H1 (cell line): Measurements from ENCODE around the gene TTC21A. TPM values are rescaled to one million over a fixed set of nuclear protein-coding genes. Genes with fewer than 3 reads are reported as not detected.

Source experiments
- HDAC6 ChIP-seq: IDR thresholded peaks from one replicate; pipeline ENCODE4 v1.7.1; 2012; ENCODE audit warnings: low read depth, mild to moderate bottlenecking, inconsistent platforms, low read length, moderate library complexity
- SAP30 ChIP-seq: fragments of 300-600 bp; sonication (generic); IDR thresholded peaks from 2 replicates; pipeline ENCODE4 v1.7.1; 2012; ENCODE audit warnings: low read length, moderate library complexity, mild to moderate bottlenecking, inconsistent platforms; ENCODE audit not compliant: insufficient read depth, insufficient replicate concordance
- SIRT6 ChIP-seq: IDR thresholded peaks from one replicate; pipeline ENCODE4 v1.7.1; 2012; ENCODE audit warnings: low read length, inconsistent platforms
- SIX5 ChIP-seq: IDR thresholded peaks from 2 replicates; pipeline ENCODE4 v1.6.1; 2011; ENCODE audit warnings: mild to moderate bottlenecking, low read depth, low read length
- polyA plus RNA-seq, 7 experiments: library from polyadenylated mRNA; depleted of rRNA in 3 of 7; stranded (reverse) in 5 of 7; unstranded in 2 of 7; fragments of >200 nt in 5 of 7; fragments of 200-250 nt in 2 of 7; gene quantifications; 1 replicate in 5 of 7; 2 replicates in 1 of 7; 4 replicates in 1 of 7; pipeline versions ENCODE4 v1.2.1 to v1.2.3, GENCODE V29; 2011 to 2013; ENCODE audit warnings: missing spikeins in 2 of 7, mixed read lengths in 2 of 7
- total RNA-seq: library from RNA; stranded (reverse); fragmentation: NEBNext Ultra II Directional; extraction: Animal tissue kit (Norgen Biotek cat#: 25700); gene quantifications from 2 replicates; pipeline ENCODE4 v1.2.1, GENCODE V29; 2021

The TTC21A gene
- total and polyA plus RNA-seq, 2 of the 8 experiments (the other 6 are each of a cell fraction or from before 2014, with no cell fraction given) = 2.3 to 2.8 TPM

DNA sequence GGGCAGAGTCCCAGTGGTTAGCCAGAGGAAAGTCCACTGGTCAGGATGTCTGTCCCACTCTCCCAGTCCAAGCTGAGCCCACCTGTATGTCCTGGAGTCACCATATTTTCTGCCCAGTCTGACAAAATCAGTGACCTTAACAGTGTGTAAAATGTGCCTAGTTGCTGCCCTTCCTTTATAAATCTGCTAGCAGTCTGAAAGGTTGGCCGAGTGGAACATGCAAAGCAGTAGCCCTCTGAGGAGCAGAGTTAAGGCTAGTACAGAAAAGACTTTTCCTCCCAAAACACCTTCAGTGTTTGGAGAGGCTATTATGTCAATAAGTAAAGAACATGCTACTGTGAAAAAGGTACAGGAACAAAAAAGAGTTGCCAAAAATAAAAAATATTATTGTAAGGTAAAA is 15.3 kb downstream of the TTC21A start (continued):
- no peak for TF ChIP-seq SAP30
- TF ChIP-seq HDAC6 = no peak
- no peak for TF ChIP-seq SIRT6
- no peak for TF ChIP-seq SIX5
